Amniotic stem cell (primary cell): ENCODE results near the gene PHACTR2.
A peak's percentile ranks its signal among the peaks of the same experiment; 100 is the strongest.

Source experiments
- DNase-seq: peaks from one replicate; lab custom pipeline; 2025; lab: John Stamatoyannopoulos, UW

Gene PHACTR2

GRCh38 chr6:143675382-143675900, 2.3 kb upstream of the PHACTR2 start:
- DNase-seq: no peak

DNA sequence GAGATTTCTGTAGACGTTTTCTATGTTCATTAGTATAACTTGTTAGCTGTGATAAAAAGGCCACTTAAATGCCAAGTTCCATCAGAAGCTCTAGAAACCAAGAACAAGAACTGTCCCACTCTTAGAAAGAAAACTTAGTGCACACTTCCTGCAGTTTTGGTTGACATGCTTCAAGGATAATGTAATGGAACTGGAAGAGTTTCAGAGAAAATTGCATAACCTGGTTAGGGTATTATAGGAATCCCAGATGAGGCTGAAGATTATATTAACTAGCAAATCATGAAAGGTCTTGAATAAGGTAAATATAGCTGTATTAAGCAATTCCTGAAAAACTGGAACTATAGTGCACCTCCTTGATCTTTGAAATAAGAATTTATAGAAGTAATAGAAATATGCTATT, 1.8 kb upstream of the PHACTR2 start:
- peak; percentile 25 for DNase-seq

GRCh38 chr6:143676437-143677045, 1.2 kb upstream of the PHACTR2 start:
- no peak for DNase-seq

DNA sequence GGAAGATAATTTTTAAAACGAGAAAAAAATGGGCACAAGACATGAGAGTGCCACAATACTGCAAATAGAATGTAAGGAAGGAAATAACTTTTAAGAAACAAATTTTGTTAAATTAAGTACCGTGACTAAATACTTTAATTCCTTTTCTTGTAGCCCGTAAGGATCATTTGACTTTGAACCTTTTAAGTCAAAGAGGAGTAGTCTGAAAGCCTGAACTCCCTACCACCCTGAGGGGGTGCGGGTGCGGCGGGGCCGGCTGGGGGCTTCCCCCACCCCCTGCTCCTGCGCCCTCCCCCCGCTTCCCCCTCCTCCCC, 231 bp upstream of the PHACTR2 start:
- no peak for DNase-seq

DNA sequence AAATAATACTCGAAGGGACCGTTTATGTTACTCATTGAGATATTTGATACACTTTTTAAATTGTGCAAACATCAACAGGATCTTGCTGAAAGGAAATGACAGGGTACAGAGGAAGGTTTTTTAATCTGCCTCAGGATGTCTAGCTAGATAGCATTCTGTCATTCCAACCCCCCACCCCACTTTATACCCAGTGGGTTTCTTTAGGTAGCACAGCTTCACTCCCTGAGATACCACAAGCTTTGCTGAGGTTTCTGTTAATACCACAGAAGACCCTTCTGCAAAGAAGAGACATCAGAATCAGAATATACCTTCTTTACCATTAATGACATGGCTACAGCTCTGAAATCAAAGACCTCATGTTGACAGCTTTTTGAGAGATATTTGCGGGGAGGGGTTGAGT, 1.3 kb downstream of the PHACTR2 start:
- DNase-seq: no peak

GRCh38 chr6:143680141-143680540, 2.4 kb downstream of the PHACTR2 start:
- DNase-seq: no peak

GRCh38 chr6:143682805-143683204, 5.0 kb downstream of the PHACTR2 start:
- no peak for DNase-seq

- no peak for DNase-seq
Observed at GRCh38 chr6:143684486-143684885, 6.7 kb downstream of the PHACTR2 start.

DNA sequence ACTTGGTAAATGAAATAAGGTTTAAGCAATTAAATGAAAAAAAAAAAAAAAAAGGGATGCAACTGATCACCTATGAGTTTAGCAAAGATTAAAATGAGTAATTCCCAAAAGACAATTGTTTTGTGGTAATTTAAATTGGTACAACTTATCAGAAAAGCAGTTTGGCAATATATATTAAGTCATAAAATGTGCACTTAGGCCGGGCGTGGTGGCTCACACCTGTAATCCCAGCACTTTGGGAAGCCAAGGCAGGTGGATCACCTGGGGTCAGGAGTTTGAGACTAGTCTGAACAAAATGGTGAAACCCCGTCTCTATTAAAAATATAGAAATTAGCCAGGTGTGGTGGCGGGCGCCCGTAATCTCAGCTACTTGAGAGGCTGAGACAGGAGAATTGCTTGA, 7.9 kb downstream of the PHACTR2 start:
- DNase-seq: no peak

GRCh38 chr6:143687591-143687990, 9.8 kb downstream of the PHACTR2 start:
- no peak for DNase-seq

DNA sequence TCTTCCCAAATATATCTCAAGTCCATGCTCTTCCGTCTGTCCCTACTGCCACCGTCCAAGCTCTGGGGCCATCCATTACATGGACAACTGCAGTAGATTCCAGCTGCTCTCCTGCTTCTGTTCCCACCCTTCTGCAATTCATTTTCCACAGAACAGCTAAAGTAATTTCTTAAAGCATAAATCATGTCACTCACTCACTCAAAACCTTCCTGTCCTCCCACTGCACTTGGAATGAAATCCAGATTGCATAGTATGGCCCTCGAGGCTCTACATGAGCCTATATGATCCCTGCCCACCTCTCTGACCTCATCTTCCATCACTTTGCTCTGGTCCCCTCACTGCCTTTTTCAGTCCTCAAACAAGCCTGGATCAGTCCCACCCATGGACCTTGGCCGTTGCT, 10.9 kb downstream of the PHACTR2 start:
- no peak for DNase-seq

DNA sequence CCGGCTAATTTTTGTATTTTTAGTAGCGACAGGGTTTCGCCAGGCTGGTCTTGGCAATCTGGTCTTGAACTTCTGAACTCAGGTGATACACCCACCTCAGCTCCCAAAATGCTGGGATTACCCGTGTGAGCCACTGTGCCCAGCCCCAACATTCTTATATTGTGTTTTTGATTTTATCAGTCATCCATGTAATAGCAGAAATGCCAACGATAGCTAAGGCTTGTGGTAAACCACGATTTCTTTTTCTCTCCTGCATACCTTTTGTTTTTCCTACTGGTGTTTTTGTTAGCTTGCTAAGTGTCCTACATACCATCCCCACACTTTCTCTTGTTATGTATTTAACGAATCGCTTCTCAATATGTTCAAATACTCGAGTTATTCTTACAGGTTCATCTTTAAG, 12.1 kb downstream of the PHACTR2 start:
- no peak for DNase-seq

- DNase-seq: no peak
Observed at GRCh38 chr6:143691155-143691554, 13.4 kb downstream of the PHACTR2 start.

DNA sequence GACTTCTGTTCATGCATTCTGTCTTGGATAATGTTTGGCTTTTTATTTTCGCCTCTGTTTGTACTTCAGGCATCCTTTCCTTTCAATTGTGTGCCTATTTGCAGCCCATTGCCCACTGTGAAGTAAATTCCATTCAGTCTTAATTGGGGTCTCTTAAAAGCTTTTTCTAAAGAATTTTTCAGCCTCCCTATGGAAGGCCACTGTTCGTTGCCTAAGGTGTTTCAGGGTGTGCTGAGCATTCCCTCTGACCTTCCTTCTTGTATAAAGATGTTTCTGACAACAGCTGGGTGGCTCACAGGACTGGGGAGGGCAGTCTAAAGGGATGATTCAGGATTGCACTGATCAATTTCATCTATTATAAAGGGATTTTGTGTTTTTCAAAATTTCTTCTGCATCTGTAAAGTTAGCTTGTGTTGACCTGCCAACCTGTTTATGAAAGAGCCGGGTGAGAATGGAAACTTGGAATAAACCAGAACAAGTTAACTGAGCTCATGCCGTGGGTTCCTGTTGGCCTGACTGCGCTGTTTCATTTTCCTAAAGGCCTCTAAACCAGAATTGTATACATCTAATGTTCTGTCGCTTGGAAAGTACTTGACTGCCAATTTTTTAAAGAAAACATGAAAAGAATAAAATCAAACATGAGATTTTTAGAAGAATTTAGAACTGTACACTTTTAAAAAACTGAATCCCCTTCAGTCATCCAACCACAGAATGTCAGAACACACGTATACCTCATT, 14.3 kb downstream of the PHACTR2 start:
- DNase-seq: no peak

DNA sequence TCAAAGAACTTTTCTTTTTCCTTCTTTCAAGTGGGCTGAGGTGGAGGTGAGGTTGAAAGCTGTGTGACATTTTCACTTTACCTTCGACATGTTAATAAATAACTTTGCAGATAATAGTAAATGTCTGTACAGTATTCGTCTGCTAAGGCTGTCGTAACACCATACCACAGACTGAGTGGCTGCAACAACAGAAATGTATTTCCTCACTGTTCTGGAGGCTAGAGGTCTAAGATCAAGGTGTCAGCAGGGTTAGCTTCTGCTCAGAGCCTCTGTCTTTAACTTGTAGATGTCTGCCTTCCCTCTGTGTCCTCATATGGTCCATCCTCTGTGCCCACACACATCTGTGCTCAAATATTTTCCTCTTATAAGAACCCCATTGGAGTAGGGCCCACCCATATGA, 14.9 kb downstream of the PHACTR2 start:
- no peak for DNase-seq

GRCh38 chr6:143694013-143694412, 16.2 kb downstream of the PHACTR2 start:
- no peak for DNase-seq

GRCh38 chr6:143694560-143694959, 16.8 kb downstream of the PHACTR2 start:
- no peak for DNase-seq

GRCh38 chr6:143695130-143695968, 17.6 kb downstream of the PHACTR2 start:
- no peak for DNase-seq

DNA sequence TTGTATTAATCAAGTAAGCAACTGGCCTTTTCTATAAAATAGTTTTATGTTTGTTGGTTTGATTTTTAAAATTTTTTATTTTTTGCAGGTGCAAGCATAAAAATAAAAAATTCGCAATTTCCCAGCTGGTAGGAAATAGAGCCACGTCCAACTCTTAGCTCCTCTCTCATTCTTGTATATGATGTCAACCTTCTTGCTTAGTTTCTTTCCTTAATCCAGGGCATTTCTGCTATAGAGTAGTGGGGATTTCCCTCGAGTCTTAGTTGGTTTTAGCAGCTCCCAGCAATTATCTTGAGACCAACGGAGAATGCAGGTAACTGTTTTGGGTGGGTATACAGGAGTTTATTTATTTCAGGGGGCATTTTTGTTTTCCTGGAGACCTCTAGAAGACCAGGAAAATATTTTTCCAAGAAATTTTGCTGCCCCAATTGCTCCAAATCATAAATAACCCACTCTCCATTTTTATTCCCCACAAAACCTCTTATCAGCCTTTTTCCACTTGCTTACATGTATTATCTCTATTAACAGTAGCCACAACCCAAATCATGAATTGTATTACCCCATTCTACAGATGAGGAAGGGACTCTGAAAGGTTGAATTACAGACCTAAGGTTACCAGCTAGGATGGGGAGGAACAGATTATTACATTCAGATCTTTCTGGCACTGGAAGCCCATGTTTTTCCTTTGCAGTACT, 18.4 kb downstream of the PHACTR2 start:
- DNase-seq: no peak

GRCh38 chr6:143696664-143697000, 18.9 kb downstream of the PHACTR2 start:
- DNase-seq: no peak

- no peak for DNase-seq
Observed at GRCh38 chr6:143697076-143697800, 19.5 kb downstream of the PHACTR2 start.

- no peak for DNase-seq
Observed at GRCh38 chr6:143698329-143698728, 20.6 kb downstream of the PHACTR2 start.
